WI38 (cell line): ENCODE results near the gene USH1C.

Experiments used
- H3K4me3 ChIP-seq: 2 replicates; pipeline ENCODE4 v1.5.1; 2011; ENCODE audit warnings: low read depth, mild to moderate bottlenecking, control low read depth, low read length
- TF ChIP-seq, protein P1 (sequence below): IDR thresholded peaks from 2 replicates; pipeline ENCODE4 v1.5.1; 2012; ENCODE audit warnings: low read depth, mild to moderate bottlenecking, control low read depth, low read length

USH1C gene

GRCh38 chr11:17568944-17569343 lies 24.7 kb upstream of the USH1C start:
- H3K4me3 ChIP-seq: no peak overlapping the region
- TF ChIP-seq, protein P1, sequence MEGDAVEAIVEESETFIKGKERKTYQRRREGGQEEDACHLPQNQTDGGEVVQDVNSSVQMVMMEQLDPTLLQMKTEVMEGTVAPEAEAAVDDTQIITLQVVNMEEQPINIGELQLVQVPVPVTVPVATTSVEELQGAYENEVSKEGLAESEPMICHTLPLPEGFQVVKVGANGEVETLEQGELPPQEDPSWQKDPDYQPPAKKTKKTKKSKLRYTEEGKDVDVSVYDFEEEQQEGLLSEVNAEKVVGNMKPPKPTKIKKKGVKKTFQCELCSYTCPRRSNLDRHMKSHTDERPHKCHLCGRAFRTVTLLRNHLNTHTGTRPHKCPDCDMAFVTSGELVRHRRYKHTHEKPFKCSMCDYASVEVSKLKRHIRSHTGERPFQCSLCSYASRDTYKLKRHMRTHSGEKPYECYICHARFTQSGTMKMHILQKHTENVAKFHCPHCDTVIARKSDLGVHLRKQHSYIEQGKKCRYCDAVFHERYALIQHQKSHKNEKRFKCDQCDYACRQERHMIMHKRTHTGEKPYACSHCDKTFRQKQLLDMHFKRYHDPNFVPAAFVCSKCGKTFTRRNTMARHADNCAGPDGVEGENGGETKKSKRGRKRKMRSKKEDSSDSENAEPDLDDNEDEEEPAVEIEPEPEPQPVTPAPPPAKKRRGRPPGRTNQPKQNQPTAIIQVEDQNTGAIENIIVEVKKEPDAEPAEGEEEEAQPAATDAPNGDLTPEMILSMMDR: no peak

DNA sequence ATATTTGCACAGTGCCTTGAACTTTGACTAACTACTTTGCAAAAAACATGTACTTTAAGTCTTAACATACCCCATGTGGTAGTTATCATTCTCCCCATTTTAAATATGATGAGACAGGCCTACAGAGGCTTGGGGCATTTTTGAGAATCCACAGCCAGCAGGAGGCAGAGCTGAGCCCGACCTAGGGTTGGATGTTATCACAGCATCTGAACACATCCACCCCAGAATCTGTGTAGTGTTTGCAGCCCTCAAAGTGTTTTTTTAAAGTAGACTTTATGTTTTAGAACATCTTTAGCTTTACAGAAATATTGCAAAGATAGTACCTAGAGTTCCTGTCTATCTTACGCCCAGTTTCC lies 20.4 kb upstream of the USH1C start:
- TF ChIP-seq, protein P1: no peak
- no peak overlapping the region for H3K4me3 ChIP-seq

GRCh38 chr11:17563961-17564686 lies 19.9 kb upstream of the USH1C start:
- no peak overlapping the region for H3K4me3 ChIP-seq

DNA sequence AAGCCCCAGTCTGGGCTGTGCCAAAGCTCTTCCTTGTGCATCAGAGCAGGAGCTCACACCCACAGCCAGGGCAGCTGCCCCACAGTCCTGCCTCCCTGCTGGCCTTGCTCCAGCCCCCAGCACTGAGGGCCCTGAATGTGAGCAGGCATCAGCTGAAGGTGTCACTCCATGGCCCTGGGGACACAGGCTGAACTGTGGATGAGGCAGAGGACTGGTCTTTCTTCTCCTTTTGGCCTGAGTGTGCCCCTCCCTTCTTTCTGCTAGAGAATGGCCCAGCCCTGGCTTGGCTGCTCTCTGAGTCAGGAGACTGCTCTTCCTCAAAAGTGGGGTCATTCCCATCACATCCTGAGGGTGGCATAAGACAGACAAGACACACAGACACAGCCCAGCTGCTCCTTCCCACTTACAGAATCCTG lies 19.0 kb upstream of the USH1C start:
- no peak overlapping the region for H3K4me3 ChIP-seq
- TF ChIP-seq, protein P1: no peak

More at GRCh38 chr11:17563961-17564686, 19.9 kb upstream of the USH1C start:
- TF ChIP-seq, protein P1: no peak

DNA sequence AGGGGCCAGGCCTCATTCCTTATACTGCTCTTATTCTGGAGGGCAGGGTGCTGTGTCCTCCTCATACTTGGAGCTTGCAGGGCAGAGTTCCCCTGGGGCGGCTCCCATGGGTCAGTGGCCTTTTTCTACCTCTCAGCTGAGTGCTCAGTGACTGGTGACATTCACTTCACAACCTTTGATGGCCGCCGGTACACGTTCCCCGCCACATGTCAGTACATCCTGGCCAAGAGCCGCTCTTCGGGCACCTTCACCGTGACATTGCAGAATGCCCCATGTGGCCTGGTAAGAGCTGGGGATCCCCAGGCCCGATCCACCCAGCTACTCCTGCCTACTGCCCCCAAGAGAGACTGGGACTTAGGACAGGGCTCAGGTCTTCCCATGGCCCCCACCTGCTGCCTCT lies 17.3 kb upstream of the USH1C start:
- H3K4me3 ChIP-seq: no peak overlapping the region
- TF ChIP-seq, protein P1: no peak

- TF ChIP-seq, protein P1: no peak
- no peak overlapping the region for H3K4me3 ChIP-seq
Measured at GRCh38 chr11:17561111-17561415, 16.8 kb upstream of the USH1C start.

- TF ChIP-seq, protein P1: no peak
- H3K4me3 ChIP-seq: no peak overlapping the region
Measured at GRCh38 chr11:17560281-17561110, 16.3 kb upstream of the USH1C start.
